Esophagus muscularis mucosa (tissue), 3 donors: ENCODE data around the gene PFN4.

ENCODE experiments used
- POLR2AphosphoS5 ChIP-seq, 2 donors: sonication (generic); formaldehyde crosslinking; IDR thresholded peaks; one replicate each; pipeline ENCODE4 v1.6.1; 2017; ENCODE audit warnings: antibody characterized with exemption in 2 of 2
- TF ChIP-seq, protein P1 (sequence below), 3 experiments: fragments of 200-600 bp in 2 of 3; fragments of 450-650 bp in 1 of 3; sonication (generic) in 2 of 3; IDR thresholded peaks; one replicate each; pipeline ENCODE4 v1.5.1; 2017 to 2019; ENCODE audit warnings: antibody characterized with exemption in 3 of 3, mild to moderate bottlenecking in 2 of 3, moderate library complexity in 1 of 3

DNA sequence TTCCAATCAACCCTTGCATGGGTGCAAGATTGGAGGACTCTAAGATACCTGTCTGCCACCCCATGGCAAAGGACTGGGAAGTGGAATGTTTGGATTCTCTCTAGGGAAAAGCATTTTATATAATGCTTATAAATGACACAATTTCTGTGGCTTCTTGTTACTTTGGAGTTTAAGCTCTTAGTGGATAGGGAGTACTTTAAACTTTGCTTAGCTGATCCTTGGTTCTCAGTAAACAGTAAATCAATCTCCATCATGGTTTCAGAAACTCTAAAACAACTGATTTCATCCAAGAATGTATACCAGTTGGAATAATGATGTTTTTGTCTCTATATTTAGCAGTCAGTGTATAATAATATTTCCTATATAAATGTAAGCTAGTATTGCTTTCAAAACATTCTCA, 37.6 kb upstream of the PFN4 start:
- TF ChIP-seq, protein P1, sequence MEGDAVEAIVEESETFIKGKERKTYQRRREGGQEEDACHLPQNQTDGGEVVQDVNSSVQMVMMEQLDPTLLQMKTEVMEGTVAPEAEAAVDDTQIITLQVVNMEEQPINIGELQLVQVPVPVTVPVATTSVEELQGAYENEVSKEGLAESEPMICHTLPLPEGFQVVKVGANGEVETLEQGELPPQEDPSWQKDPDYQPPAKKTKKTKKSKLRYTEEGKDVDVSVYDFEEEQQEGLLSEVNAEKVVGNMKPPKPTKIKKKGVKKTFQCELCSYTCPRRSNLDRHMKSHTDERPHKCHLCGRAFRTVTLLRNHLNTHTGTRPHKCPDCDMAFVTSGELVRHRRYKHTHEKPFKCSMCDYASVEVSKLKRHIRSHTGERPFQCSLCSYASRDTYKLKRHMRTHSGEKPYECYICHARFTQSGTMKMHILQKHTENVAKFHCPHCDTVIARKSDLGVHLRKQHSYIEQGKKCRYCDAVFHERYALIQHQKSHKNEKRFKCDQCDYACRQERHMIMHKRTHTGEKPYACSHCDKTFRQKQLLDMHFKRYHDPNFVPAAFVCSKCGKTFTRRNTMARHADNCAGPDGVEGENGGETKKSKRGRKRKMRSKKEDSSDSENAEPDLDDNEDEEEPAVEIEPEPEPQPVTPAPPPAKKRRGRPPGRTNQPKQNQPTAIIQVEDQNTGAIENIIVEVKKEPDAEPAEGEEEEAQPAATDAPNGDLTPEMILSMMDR (IDR thresholded peaks at IDR 0.05) = no peak
- TF ChIP-seq POLR2AphosphoS5 (IDR thresholded peaks at IDR 0.05) = no peak
